ENCODE measurements around the gene BPI. TPM values are rescaled to one million over a fixed set of nuclear protein-coding genes. Genes with fewer than 3 reads are reported as not detected.
A peak's percentile ranks its signal among the peaks of the same experiment; 100 is the strongest.
"Not testable (repeated sequence)": the region's sequence is repeated elsewhere in the genome, so short reads cannot be mapped to it uniquely, and the experiment has no call there.

BPI gene
- total and polyA plus RNA-seq, 3 donors from 2014 or later = 9.3 to 29.0 (median 17.5) TPM

DNA sequence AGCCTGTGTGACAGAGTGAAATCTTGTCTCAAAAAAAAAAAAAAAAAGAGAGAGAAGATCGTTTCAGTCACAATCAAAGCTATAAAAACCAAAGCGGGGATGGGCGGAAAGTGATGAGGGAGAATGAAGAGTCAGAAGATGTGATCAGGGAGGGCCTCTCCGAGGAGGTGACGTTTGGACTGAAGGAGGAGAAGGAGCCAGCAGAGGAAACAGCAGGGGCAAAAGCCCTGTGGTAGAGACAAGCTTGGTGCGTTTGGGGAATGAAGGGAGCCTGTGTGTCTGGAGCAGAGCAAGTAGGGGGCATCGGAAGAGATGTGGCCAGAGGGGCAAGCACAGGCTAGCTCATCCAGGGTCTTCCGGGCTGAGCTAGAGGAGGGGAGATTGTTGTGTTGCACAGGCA, 27.9 kb downstream of the BPI start:
- intact Hi-C loops (cut with DNase I; ENCODE audit: low total_unique reads) = no loop called here

GRCh38 chr20:38334016-38334415, 30.1 kb downstream of the BPI start:
- Histone ChIP-seq H3K36me3 (ENCODE audit: low read depth, missing control alignments) (no peaks in the 10 kb centered on the region), H3K4me3 (no peak overlapping the region), H3K4me1 (no peaks in the 10 kb centered on the region), H3K9me3 (no peaks in the 10 kb centered on the region), H3K27ac (no peak overlapping the region), H3K27me3 (no peaks in the 10 kb centered on the region)
- intact Hi-C loops (cut with DNase I; ENCODE audit: low total_unique reads) = no loop called here
- no peak for DNase-seq
- TF ChIP-seq POLR2A (IDR thresholded peaks at IDR 0.05) (no peak), CTCF (IDR thresholded peaks at IDR 0.05) (no peak)
- 79 to 80% methylated on average over 8 of the region's 8 CpGs for WGBS, 2 donors

More for the DNA sequence above, 27.9 kb downstream of the BPI start:
- WGBS, 2 donors = 84 to 86% methylated on average over 8 of the region's 8 CpGs
- TF ChIP-seq CTCF (IDR thresholded peaks at IDR 0.05) (no peak), POLR2A (IDR thresholded peaks at IDR 0.05) (no peak)
- no peak overlapping the region for H3K27ac ChIP-seq
- no peaks in the 10 kb centered on the region for H3K36me3 ChIP-seq (ENCODE audit: low read depth, missing control alignments)
- no peaks in the 10 kb centered on the region for H3K27me3 ChIP-seq
- no peaks in the 10 kb centered on the region for H3K9me3 ChIP-seq
- no peak overlapping the region for H3K4me3 ChIP-seq
- H3K4me1 ChIP-seq = no peaks in the 10 kb centered on the region
- no peak for DNase-seq

- 50 to 63% methylated on average over 7 of the region's 7 CpGs for WGBS, 2 donors
- H3K27ac ChIP-seq = no peak overlapping the region
- H3K36me3 ChIP-seq (ENCODE audit: low read depth, missing control alignments) = no peaks in the 10 kb centered on the region
- intact Hi-C loops (cut with DNase I; ENCODE audit: low total_unique reads) = no loop called here
- no peaks in the 10 kb centered on the region for H3K9me3 ChIP-seq
- H3K27me3 ChIP-seq = no peaks in the 10 kb centered on the region
- no peak for DNase-seq
- H3K4me3 ChIP-seq = no peak overlapping the region
- no peaks in the 10 kb centered on the region for H3K4me1 ChIP-seq
- TF ChIP-seq CTCF (IDR thresholded peaks at IDR 0.05) (no peak), POLR2A (IDR thresholded peaks at IDR 0.05) (no peak)
Observed at GRCh38 chr20:38336726-38337125, 32.8 kb downstream of the BPI start.

GRCh38 chr20:38337561-38338140, 33.7 kb downstream of the BPI start:
- TF ChIP-seq CTCF (IDR thresholded peaks at IDR 0.05) = peak; percentile 52 to 62 (median 58)
- TF ChIP-seq POLR2A (IDR thresholded peaks at IDR 0.05) = no peak
- Histone ChIP-seq H3K4me1 (no peaks in the 10 kb centered on the region), H3K36me3 (ENCODE audit: low read depth, missing control alignments) (no peaks in the 10 kb centered on the region), H3K27me3 (no peaks in the 10 kb centered on the region), H3K4me3 (no peak overlapping the region), H3K9me3 (no peaks in the 10 kb centered on the region), H3K27ac (no peak overlapping the region)
- intact Hi-C loops (cut with DNase I; ENCODE audit: low total_unique reads) = no loop called here
- DNase-seq = peak; percentile 84
- WGBS, 2 donors = 56 to 65% methylated on average over 5 to 6 of the region's 6 CpGs

GRCh38 chr20:38338849-38339520, 35.0 kb downstream of the BPI start:
- 48 to 51% methylated on average over 7 of the region's 7 CpGs for WGBS, 2 donors
- H3K27ac ChIP-seq = no peak overlapping the region
- H3K36me3 ChIP-seq (ENCODE audit: low read depth, missing control alignments) = no peaks in the 10 kb centered on the region
- H3K4me3 ChIP-seq = no peak overlapping the region
- intact Hi-C loops (cut with DNase I; ENCODE audit: low total_unique reads) = no loop called here
- peak; percentile 35 for DNase-seq
- no peak for TF ChIP-seq POLR2A (IDR thresholded peaks at IDR 0.05)
- TF ChIP-seq CTCF (IDR thresholded peaks at IDR 0.05) = peak in 1 of 3 experiments; percentile 38
- peaks cover 4% of the 10 kb centered on the region for H3K4me1 ChIP-seq
- no peaks in the 10 kb centered on the region for H3K9me3 ChIP-seq
- no peaks in the 10 kb centered on the region for H3K27me3 ChIP-seq

DNA sequence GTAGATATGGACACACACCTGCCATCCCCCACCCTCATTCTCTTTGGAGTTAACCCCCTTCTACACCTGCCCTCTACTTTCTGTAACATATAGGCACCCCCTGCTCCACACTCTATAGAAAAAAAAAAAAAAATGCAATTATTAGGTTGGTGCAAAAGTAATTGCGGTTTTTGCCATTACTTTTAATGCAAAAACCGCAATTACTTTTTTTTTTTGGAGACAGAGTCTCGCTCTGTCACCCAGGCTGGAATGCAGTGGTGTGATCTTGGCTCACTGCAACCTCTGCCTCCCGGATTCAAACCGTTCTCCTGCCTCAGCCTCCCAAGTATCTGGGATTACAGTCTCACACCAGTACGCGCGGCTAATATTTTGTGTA, 35.6 kb downstream of the BPI start:
- H3K27ac ChIP-seq; H3K9me3 ChIP-seq; H3K4me1 ChIP-seq; intact Hi-C loops (cut with DNase I; ENCODE audit: low total_unique reads); H3K36me3 ChIP-seq (ENCODE audit: low read depth, missing control alignments); H3K27me3 ChIP-seq; H3K4me3 ChIP-seq; DNase-seq: not testable (repeated sequence)
- WGBS, 2 donors = 63 to 81% methylated on average over 8 of the region's 8 CpGs
